Frontal cortex (tissue), 4 donors: ENCODE measurements around the gene NOP53. TPM values are rescaled to one million over a fixed set of nuclear protein-coding genes. Genes with fewer than 3 reads are reported as not detected.
A peak's percentile ranks its signal among the peaks of the same experiment; 100 is the strongest.
"Not testable (repeated sequence)": the region's sequence is repeated elsewhere in the genome, so short reads cannot be mapped to it uniquely, and the experiment has no call there.

Experiments used
- DNase-seq, 2 donors: peaks; one replicate each; pipeline ENCODE4 v3.0.0; 2012; ENCODE audit warnings: low spot score in 2 of 2
- FAIRE-seq: peaks from 2 replicates; lab custom pipeline; 2012; peaks lifted over from hg19 to GRCh38; lab: Jason Lieb, UNC
- total RNA-seq: library from RNA; depleted of rRNA; stranded (reverse); fragments of >200 nt; gene quantifications from one replicate; pipeline ENCODE4 v1.2.3, GENCODE V29; 2014
- donor health status: control.
- donor health status: control.
- donor health status: control.

NOP53 gene
- total RNA-seq: 88.0 TPM

DNA sequence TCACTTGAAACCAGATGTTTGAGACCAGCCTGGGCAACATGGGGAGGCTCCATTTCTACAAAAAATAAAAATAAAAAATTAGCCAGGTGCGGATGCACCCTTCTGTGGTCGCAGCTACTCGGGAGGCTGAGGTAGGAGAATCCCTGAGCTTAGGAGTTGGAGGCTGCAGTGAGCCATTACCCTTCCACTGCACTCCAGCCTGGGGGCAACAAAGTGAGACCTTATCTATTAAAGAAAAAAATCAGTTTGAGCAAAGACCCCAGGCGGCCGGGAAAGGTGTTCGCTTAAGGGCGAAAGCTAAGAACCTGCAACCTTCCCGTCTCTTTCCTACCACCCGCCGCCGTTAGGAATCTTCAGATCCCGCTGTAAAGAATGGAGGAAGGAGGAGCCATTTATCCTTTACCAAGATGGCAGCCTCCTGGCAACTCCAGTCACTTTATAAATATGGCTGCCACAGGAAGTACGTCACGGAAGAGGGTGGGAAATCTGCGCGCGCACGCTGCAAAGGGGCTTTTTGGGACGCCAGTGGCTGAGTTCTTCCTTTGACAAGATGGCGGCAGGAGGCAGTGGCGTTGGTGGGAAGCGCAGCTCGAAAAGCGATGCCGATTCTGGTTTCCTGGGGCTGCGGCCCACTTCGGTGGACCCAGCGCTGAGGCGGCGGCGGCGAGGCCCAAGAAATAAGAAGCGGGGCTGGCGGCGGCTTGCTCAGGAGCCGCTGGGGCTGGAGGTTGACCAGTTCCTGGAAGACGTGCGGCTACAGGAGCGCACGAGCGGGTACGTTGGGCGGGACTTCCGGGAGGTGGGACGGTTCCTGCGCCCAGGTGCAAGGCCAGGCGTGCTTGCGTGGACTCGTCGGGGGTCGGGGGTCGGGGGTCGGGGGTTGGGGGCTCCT is at the start of gene NOP53:
Gene NOP53 (plus strand): TSS at position 537 of the 892 bp plus-strand sequence. CDS start 14 bp downstream, at position 551.
- FAIRE-seq (peak; percentile 23), DNase-seq (peak; percentile 96 to 98)

DNA sequence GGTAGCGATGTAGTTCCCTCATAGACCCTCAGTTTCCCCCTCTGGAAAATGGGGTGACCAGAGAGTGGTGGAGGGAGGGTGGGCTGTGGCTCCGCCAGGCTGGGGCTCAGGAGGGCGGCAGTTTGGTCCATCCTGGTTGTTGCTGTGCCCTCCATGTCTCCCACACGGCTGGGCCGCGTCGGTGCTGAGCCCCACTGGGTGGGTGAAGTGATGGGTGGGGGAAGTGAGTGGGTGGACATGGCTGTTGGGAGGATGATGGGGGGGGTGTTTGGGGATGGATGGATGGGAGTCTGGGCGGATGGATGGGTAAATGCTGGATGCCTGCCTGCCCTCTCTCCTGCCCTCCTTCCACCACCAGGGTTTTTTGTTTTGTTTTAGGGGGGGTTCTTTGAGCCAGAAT is 48.7 kb upstream of the NOP53 start:
- no peak for FAIRE-seq
- no peak for DNase-seq

DNA sequence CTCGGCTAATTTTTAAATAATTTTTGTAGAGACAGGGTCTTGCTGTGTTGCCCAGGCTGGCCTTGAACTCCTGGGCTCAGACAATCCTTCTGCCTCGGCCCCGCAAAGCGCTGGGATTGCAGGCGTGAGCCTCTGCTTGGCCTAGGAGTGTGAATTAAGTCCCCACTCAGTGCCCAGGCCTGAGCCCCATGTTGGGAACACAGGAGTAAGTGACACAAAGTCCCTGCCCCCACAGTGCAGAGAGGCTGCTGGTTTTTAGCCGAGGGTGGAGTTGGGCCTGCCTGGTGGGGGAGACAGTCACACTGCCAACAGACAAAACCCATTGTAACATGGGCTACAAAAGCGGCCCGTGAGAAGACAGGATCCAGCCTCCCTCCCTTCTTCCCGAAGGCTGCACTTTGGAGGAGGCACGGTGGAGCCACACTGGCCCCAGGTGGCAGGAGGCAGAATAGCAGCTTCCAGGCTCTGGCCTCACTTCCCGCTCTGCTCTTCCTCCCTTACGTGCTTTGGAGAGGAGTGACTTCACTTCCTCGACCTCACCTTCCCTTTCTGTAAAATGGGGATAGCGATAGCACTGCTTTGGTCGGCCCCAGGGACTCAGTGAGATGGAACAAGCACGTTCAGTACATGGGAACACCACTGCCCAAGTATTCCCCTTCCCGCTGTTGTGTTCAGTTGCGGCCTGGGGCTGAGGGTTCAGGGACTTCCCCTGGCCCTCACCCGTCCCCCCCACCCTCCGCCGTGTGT is 47.3 kb upstream of the NOP53 start:
- peak; percentile 91 to 92 for DNase-seq
- peak; percentile 13 for FAIRE-seq

DNA sequence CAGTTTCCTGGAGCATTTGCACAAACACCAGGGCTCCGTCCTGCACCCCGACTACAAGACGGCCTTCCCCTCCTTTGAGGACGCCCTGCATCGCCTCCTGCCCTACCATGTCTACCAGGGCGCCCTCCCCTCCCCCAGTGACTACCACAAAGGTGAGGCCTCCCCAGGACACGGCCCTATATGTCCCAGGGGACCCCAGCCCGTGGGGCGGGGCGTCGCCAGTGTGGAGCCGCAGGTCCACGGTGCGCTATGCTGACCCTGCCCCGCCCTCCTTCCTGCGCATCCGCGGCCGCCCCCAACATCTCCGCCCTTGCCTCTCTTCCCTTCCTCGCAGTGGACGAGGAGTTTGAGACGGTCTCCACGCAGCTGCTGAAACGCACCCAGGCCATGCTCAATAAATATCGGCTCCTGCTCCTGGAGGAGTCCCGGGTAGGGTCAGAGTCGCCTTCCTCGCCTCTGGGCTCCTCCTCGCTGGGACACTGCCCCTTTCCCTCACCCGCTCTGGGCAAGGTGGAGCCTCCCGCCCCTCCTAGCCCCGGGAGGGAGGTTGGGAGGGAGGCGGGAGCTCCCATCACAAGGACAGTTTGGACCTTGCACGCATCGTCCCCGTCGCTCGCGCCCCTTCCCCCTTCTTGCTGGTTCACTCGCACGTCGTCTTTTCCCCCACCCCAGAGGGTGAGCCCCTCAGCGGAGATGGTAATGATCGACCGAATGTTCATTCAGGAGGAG is 46.6 kb upstream of the NOP53 start:
- FAIRE-seq (no peak), DNase-seq (no peak)

DNA sequence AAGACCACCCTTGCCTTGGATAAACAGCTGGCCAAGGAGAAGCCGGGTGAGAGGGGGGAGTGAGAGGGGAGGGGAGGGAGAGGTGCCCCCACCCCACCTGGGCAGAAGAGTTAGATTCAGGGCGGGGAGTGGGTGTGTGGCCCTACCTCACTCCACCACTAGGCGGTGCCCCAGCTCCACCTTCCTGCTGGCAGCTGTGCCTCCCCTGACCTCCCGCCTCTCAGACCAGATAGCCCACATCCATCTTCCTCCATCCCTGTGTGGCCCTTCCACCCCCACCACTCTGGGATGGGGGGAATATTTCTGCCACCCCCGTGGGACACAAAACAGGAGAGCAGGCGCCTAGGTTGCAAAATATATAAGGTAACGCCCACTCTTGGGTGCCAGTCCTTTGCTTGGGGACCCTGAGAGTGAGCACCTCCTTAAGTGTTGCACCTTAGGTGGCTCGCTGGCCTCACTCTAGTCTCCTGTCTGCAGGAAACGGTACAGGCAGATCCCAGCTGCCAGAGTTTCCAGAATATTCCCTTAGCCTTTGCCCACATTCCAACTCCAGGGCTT is 45.9 kb upstream of the NOP53 start:
- DNase-seq (peak; percentile 72 to 74), FAIRE-seq (no peak)

DNA sequence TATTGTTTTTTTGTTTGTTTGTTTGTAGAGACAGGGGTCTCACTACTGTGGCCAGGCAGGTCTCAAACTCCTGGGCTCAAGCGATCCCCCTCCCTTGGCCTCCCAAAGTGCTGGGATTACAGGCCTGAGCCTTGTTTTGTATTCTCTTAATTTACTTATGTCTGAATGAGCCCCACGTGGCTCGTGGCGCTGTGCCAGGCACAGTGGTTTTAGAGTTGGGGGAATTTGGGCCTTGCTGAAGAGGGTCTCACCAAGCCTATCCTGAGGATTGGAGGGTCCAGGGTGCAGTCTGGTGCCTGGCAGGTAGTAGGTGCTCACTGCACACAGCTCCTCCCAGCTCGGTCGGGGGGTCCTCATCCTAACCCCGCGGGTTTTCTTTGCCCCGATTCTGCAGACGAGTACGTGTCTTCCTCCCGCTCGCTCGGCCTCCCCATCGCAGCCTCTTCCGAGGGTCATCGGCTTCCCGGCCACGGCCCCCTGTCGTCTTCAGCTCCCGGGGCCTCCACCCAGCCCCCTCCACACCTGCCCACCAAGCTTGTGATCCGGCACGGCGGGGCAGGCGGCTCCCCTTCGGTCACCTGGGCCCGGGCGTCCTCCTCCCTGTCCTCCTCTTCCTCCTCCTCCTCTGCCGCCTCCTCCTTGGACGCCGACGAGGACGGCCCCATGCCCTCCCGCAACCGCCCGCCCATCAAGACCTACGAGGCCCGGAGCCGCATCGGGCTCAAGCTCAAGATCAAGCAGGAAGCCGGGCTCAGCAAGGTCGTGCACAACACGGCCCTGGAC is 44.2 kb upstream of the NOP53 start:
- FAIRE-seq: no peak
- no peak for DNase-seq

DNA sequence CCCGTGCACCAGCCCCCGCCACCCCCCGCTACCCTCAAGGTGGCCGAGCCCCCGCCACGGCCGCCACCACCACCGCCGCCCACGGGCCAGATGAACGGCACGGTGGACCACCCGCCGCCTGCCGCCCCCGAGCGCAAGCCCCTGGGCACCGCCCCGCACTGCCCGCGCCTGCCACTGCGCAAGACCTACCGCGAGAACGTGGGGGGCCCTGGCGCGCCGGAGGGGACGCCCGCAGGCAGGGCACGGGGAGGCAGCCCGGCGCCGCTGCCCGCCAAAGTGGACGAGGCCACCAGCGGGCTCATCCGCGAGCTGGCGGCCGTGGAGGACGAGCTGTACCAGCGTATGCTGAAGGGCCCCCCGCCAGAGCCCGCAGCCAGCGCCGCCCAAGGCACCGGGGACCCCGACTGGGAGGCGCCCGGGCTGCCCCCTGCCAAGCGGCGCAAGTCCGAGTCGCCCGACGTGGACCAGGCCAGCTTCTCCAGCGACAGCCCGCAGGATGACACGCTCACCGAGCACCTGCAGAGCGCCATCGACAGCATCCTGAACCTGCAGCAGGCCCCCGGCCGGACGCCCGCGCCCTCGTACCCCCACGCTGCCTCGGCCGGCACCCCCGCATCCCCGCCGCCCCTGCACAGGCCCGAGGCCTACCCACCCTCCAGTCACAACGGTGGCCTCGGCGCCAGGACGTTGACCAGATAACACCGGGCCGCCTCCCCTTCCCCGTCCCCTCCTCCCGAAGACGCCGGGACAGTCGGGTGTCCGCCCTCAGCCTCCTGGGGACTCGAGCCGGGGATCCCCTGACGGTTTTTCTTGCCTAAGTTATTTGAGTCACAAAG is 43.4 kb upstream of the NOP53 start:
- no peak for DNase-seq
- FAIRE-seq: no peak

DNA sequence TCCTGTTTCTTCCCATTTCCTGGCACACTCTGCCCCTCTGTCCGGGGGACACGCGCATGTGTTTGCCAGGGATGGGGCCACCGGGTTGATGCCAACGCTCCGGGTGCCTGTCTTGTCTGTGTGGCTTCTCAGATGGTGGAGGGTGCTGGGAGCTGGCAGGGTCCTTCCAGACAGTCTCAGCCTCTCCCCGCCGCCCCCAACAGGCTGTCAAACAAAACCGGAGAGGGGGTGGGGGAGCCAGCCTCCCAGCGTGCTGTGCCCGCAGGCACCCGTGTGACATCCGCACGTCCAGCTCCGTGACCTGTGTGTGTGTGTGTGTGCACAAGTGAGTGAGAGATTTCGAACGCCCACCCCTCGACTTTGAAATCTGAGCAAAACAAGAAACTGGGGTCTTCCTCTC is 42.7 kb upstream of the NOP53 start:
- DNase-seq (no peak), FAIRE-seq (no peak)

DNA sequence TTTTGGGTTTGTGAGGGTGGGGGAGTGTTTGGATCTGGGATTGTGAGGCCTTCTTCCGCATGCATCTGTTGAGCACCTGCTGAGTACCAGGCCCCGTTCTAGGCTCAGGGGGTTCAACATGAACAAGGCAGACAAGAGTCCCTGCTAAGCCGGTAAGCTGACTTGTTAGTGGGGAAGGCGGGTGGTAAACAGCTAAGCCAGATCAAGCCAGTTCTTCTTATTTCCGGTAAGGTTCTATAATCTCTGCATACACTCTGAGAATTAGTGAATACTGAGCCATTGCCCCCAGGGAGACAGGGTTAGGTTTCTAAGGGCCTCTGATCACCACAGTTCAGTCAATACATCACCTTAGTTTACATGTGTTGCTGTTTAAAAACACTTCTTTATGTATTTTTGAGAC is 42.0 kb upstream of the NOP53 start:
- DNase-seq: no peak
- no peak for FAIRE-seq

DNA sequence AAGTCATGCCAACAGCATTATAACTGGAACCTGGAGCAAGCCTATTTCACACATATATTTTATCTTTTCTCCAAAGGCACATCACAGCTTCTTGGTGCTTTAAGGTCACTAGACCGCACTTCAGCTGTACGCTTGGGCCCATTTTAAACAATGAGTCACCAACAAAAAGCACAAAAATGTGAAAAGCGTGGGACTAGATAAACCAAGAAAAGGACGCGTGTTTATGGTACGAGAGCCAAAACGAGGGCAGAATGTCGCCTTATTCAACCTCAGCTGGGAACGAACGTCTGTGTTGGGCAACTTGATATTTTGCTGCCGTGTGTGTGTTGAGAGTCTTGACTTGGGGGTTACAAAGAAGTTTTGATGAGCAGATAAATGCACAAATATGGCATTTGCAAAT is 41.3 kb upstream of the NOP53 start:
- FAIRE-seq: no peak
- no peak for DNase-seq

DNA sequence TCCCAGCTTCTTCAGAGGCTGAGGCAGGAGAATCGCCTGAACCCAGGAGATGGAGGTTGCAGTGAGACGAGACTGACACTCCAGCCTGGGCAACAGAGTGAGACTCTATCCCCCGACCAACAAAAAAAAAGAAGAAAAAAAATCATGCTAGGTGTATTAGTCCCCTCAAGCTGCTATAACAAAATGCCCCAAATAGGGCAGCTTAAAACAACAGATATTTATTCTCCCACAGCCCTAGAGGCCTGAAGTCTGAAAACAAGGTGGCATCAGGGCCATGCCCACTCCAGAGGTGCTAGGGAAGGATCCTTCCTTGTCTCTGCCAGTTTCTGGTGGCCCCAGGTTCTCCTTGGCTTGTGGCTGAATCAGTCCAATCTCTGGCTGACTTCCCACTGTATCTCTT is 40.7 kb upstream of the NOP53 start:
- FAIRE-seq (no peak), DNase-seq (no peak)

DNA sequence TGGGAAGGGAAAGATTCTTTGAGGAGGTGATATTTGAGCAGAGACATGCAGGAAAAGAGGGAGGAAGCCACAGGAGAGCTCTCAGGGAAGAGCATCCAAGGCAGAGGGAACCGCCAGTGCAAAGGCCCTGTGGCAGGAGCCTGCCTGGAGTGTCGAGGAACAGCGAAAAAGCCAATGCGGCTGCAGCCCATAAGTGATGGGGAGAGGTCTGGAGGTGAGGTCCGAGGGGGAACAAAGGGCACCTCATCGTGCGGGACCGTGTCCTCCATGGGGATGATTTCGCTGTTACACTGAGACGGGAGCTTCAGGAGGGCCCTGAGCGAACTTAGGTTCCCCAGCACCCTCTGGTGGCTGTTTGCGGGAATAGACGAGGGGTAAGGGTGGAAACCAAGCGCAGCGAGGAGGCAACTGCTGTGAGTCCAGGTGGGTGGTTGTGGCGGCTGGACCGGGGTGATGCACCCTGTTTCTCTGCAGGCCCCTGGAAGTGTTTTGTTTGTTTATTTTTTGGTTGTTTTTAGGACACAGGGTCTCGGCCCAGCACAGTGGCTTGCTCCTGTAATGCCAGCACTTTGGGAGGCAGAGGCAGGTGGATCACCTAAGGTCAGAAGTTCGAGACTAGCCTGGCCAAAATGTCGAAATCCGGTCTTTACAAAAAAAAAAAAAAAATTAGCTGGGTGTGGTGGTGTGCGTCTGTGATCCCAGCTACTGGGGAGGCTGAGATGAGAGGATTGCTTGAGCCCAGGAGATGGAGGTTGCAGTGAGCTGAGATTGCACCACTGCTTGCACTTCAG is 38.0 kb upstream of the NOP53 start:
- DNase-seq (peak in 1 of 2 donors; percentile 56), FAIRE-seq (no peak)

DNA sequence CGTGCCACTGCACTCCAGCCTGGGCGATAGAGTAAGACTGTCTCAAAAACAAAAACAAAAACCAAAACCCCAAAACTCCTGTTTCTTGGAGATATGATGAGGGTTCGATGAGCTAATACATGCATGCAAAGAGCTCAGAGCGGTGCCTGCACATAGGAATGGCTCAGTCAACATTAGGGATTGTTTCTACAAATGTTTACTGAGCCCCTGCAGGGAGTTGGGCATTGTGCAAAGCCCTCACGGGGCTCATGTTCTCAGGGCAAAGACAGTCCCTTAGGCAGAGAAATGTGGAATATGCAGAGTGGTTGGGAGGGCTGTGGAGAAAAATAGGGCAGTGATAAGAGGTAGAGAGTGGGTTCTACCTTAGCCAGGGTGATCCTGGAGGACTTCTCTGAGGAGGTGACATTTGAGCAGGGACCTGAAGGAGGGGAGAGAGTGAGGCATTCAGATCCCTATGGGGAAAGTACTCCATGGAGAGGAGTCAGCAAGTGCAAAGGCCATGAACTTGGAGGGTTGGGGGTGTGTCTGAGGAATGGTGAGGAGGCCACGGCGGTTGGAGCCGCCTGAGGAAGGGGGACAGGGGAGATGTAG is 33.6 kb upstream of the NOP53 start:
- FAIRE-seq (no peak), DNase-seq (no peak)

DNA sequence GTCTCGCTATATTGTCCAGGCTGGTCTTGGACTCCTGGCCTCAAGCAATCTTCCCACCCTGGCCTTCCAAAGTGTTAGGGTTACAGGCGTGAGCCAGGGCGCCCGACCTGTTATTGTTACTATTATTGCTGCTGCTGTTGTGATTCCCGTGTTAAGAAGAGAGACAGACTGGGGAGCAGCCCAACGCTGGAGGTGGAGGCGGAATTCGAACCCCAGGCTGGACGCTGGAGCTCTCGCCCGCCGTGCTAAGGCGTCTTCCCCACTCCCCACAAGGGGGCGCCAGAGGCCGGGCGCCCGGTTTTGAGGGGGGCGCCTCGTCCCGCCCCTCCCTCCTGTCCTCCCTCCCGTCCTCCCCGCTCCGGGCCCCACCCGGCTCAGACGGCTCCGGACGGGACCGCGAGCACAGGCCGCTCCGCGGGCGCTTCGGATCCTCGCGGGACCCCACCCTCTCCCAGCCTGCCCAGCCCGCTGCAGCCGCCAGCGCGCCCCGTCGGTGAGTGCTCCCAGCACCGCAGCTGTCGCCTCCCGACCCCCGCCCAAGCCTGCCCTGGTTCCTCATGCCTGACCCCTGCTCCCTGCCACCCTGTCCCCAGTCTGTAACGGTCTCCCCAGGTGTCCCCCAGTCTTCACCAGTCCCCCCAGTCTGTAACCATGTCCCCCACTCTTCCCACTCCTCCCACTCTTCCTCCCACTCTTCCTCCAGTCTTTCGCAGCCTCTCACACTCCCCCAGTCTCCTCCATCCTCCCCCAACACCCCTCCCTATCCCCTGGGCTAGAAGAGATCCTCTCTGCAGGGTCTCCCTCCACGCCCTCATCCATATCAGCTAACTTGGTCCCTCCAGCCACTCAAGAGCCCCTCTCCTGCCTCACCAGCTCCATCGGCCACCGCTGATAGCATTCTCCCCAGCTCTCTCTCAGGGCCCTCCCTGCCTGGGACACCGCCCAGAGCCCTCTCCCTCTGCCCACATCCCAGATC is 32.0 kb upstream of the NOP53 start, which contains the start of gene EHD2:
Gene EHD2 (plus strand): TSS at position 377 of the 976 bp plus-strand sequence. CDS start 3,191 bp downstream, outside the sequence.
- no peak for FAIRE-seq

DNA sequence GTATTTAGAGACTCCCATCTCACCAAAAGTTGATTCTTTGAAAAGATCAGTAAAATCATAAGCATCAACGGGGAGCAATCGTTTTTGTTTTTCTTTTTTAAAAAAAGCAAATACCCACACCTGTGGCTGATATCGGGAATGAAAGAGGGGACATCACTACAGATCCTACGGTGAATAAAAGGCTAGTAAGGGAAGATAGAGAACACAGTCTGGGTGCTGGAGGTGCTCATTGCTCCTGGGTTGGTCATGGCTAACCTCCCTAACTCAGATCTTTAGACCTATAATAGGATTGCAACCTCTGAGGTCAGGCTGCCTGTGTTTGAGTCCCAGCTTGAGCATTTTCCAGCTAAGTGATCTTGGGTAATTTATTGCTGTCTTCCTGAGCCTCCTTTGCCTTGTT is 31.0 kb upstream of the NOP53 start:
- FAIRE-seq: no peak

More for the DNA sequence above, 32.0 kb upstream of the NOP53 start, which contains the start of gene EHD2:
- DNase-seq: peak; percentile 75 to 81

DNA sequence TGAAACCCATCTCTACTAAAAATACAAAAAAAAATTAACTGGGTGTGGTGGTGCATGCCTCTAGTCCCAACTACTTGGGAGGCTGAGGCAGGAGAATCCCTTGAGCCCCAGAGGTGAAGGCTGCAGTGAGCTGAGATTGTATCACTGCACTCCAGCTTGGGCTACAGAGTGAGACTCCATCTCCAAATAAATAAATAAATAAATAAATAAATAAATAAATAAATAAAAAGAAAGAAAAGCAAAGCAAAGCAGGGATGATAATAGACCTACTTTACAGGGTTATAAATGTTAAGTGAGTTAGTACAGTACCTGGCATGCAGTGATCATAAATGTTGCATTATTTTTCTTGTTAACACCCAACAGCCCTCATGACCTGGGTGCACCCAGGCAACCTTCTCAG is 30.5 kb upstream of the NOP53 start:
- not testable (repeated sequence) for FAIRE-seq, DNase-seq

More for the DNA sequence above, 31.0 kb upstream of the NOP53 start:
- no peak for DNase-seq
